GM12891 (cell line): ENCODE measurements around the gene QRICH2.

Source experiments
- POLR2A ChIP-seq: IDR thresholded peaks from 2 replicates; pipeline ENCODE4 v1.6.1; 2011; ENCODE audit warnings: low read depth, low read length, control low read depth
- POLR2AphosphoS5 ChIP-seq: IDR thresholded peaks from 2 replicates; pipeline ENCODE4 v1.6.1; 2011; ENCODE audit warnings: low read depth, low read length, control low read depth
- POU2F2 ChIP-seq: IDR thresholded peaks from 2 replicates; pipeline ENCODE4 v1.6.1; 2011; ENCODE audit warnings: low read depth, mild to moderate bottlenecking, control low read depth, low read length, moderate library complexity
- TAF1 ChIP-seq: IDR thresholded peaks from 2 replicates; pipeline ENCODE4 v1.6.1; 2011; ENCODE audit warnings: low read depth, low read length, control low read depth

GRCh38 chr17:76255801-76256429, 52.2 kb downstream of the QRICH2 start:
- TF ChIP-seq POLR2AphosphoS5 (no peak), POLR2A (no peak), TAF1 (no peak), POU2F2 (no peak)
